ENCODE data around the gene WDR88. TPM values are rescaled to one million over a fixed set of nuclear protein-coding genes. Genes with fewer than 3 reads are reported as not detected.

Gene WDR88
- total RNA-seq, 1 donor from 2014 or later, result not detected

GRCh38 chr19:33196446-33197193 is 64.7 kb downstream of the WDR88 start:
- no peak for DNase-seq (ENCODE audit: extremely low spot score in 2 of 2)
- no peak overlapping the region for H3K27ac ChIP-seq
- no peaks in the 10 kb centered on the region for H3K27me3 ChIP-seq
- H3K4me3 ChIP-seq, result no peak overlapping the region
- intact Hi-C loops (cut with DNase I), result loop anchor here (10.0 kb wide), 1 partner anchor 62 kb away; the partner anchor contains the start of gene WDR88
- TF ChIP-seq POLR2A (IDR thresholded peaks at IDR 0.05) (no peak), CTCF (IDR thresholded peaks at IDR 0.05) (no peak), POLR2AphosphoS5 (IDR thresholded peaks at IDR 0.05; ENCODE audit: insufficient read depth in 1 of 2, low read depth in 1 of 2) (no peak)
- H3K9me3 ChIP-seq, result no peaks in the 10 kb centered on the region
- H3K4me1 ChIP-seq, result peaks cover 15% of the 10 kb centered on the region
- peaks cover 0 to 4% of the 10 kb centered on the region in 2 donors for H3K36me3 ChIP-seq

GRCh38 chr19:33197591-33198000 is 65.7 kb downstream of the WDR88 start:
- Histone ChIP-seq H3K4me1 (peaks cover 15% of the 10 kb centered on the region), H3K36me3 (peaks cover 0 to 4% of the 10 kb centered on the region in 2 donors), H3K27ac (no peak overlapping the region), H3K9me3 (no peaks in the 10 kb centered on the region), H3K4me3 (no peak overlapping the region), H3K27me3 (no peaks in the 10 kb centered on the region)
- intact Hi-C loops (cut with DNase I), result loop anchor here (10.0 kb wide), 1 partner anchor 63 kb away; the partner anchor contains the start of gene WDR88
- TF ChIP-seq POLR2A (IDR thresholded peaks at IDR 0.05), result no peak
- no peak for TF ChIP-seq CTCF (IDR thresholded peaks at IDR 0.05)
- TF ChIP-seq POLR2AphosphoS5 (IDR thresholded peaks at IDR 0.05; ENCODE audit: insufficient read depth in 1 of 2, low read depth in 1 of 2), result no peak
- no peak for DNase-seq (ENCODE audit: extremely low spot score in 2 of 2)

- intact Hi-C loops (cut with DNase I), result loop anchor here (10.0 kb wide), 1 partner anchor 63 kb away; the partner anchor contains the start of gene WDR88
- no peak for DNase-seq (ENCODE audit: extremely low spot score in 2 of 2)
- Histone ChIP-seq H3K4me1 (peaks cover 15% of the 10 kb centered on the region), H3K36me3 (peaks cover 0 to 4% of the 10 kb centered on the region in 2 donors), H3K9me3 (no peaks in the 10 kb centered on the region), H3K27ac (no peak overlapping the region), H3K27me3 (no peaks in the 10 kb centered on the region), H3K4me3 (no peak overlapping the region)
- TF ChIP-seq POLR2A (IDR thresholded peaks at IDR 0.05) (no peak), POLR2AphosphoS5 (IDR thresholded peaks at IDR 0.05; ENCODE audit: insufficient read depth in 1 of 2, low read depth in 1 of 2) (no peak), CTCF (IDR thresholded peaks at IDR 0.05) (no peak)
Measured at GRCh38 chr19:33198169-33198568, 66.3 kb downstream of the WDR88 start.

GRCh38 chr19:33199441-33200265 is 67.7 kb downstream of the WDR88 start:
- Histone ChIP-seq H3K9me3 (no peaks in the 10 kb centered on the region), H3K4me3 (no peak overlapping the region), H3K4me1 (peaks cover 15% of the 10 kb centered on the region), H3K36me3 (peaks cover 0 to 4% of the 10 kb centered on the region in 2 donors), H3K27me3 (no peaks in the 10 kb centered on the region), H3K27ac (no peak overlapping the region)
- intact Hi-C loops (cut with DNase I), result loop anchor here (10.0 kb wide), 1 partner anchor 65 kb away; the partner anchor contains the start of gene WDR88
- DNase-seq (ENCODE audit: extremely low spot score in 2 of 2), result no peak
- TF ChIP-seq CTCF (IDR thresholded peaks at IDR 0.05) (no peak), POLR2A (IDR thresholded peaks at IDR 0.05) (no peak), POLR2AphosphoS5 (IDR thresholded peaks at IDR 0.05; ENCODE audit: insufficient read depth in 1 of 2, low read depth in 1 of 2) (no peak)

Data from vagina (tissue), 2 donors.